MCF 10A (cell line): ENCODE data around the gene HOXA3. TPM values are rescaled to one million over a fixed set of nuclear protein-coding genes. Genes with fewer than 3 reads are reported as not detected.

Experiments
- BruUV-seq: library from RNA; stranded (reverse); fragments of 400-500 nt; replicated peaks from 2 replicates; lab custom pipeline; 2021; lab: Mats Ljungman, UMichigan
- CTCF ChIA-PET: fragments of 300-600 bp; sonication (Branson Sonifier 250); formaldehyde crosslinking; extraction: SDS; loops from one replicate; lab custom pipeline; 2021; ENCODE audit warnings: antibody characterized with exemption, inconsistent platforms; lab: Yijun Ruan, JAX
- POLR2A ChIA-PET: fragments of 300-600, 350-650 bp; sonication (Branson Sonifier 250); formaldehyde crosslinking; extraction: SDS; loops from one replicate; lab custom pipeline; 2020; ENCODE audit warnings: antibody characterized with exemption, inconsistent platforms; lab: Yijun Ruan, JAX
- DNase-seq: peaks from one replicate; pipeline ENCODE4 v3.0.0-alpha.2; 2018; ENCODE audit not compliant: unreplicated experiment
- H3K27ac Mint-ChIP-seq: one replicate; pipeline ENCODE4 v1.8.0; 2022; ENCODE audit warnings: mild to moderate bottlenecking, low read depth, mixed read lengths; ENCODE audit not compliant: unreplicated experiment
- H3K27me3 Mint-ChIP-seq: one replicate; pipeline ENCODE4 v1.8.0; 2022; ENCODE audit warnings: mixed read lengths; ENCODE audit not compliant: insufficient read depth, unreplicated experiment
- H3K36me3 Mint-ChIP-seq: one replicate; pipeline ENCODE4 v1.8.0; 2022; ENCODE audit warnings: mild to moderate bottlenecking, moderate library complexity, mixed read lengths; ENCODE audit not compliant: insufficient read depth, unreplicated experiment
- H3K4me1 Mint-ChIP-seq: one replicate; pipeline ENCODE4 v1.8.0; 2022; ENCODE audit warnings: mixed read lengths; ENCODE audit not compliant: insufficient read depth, unreplicated experiment
- H3K4me3 Mint-ChIP-seq: one replicate; pipeline ENCODE4 v1.8.0; 2022; ENCODE audit warnings: mild to moderate bottlenecking, moderate library complexity, mixed read lengths; ENCODE audit not compliant: unreplicated experiment
- H3K9me3 Mint-ChIP-seq: one replicate; pipeline ENCODE4 v1.8.0; 2022; ENCODE audit warnings: mixed read lengths; ENCODE audit not compliant: unreplicated experiment
- CTCF ChIP-seq: fragments of 200-600 bp; IDR thresholded peaks from one replicate; pipeline ENCODE4 v1.8.0; 2022; ENCODE audit warnings: antibody characterized with exemption, mild to moderate bottlenecking; ENCODE audit not compliant: unreplicated experiment
- intact Hi-C: fragments of 100-400 bp; cut with micrococcal nuclease; formaldehyde crosslinking; loops from 2 replicates; pipeline ENCODE4 v1.14.1; 2022
- total RNA-seq: library from RNA; stranded (reverse); gene quantifications from 2 replicates; pipeline ENCODE4 v1.2.3, GENCODE V29; 2022

Gene HOXA3
- total RNA-seq, 1 experiment from 2014 or later, result 8.2 TPM

GRCh38 chr7:27104341-27105058 is 47.9 kb downstream of the HOXA3 start:
- TF ChIP-seq CTCF, result no peak
- no TSS peak for BruUV-seq
- ChIA-PET CTCF (interaction anchor here (0.7 to 3.1 kb wide), 12 partner anchors 7 to 614 kb away, joined by 3 to 19 read pairs (median 4); partner anchors contain the start of gene HOXA5), POLR2A (interaction anchor here (0.7 to 7.6 kb wide), 8 partner anchors 7 to 248 kb away, joined by 3 to 238 read pairs (median 31); partner anchors contain the start of genes HOXA1, HOXA5 and SKAP2)
- Mint-ChIP-seq H3K9me3 (no peaks in the 10 kb centered on the region), H3K4me3 (no peak overlapping the region), H3K36me3 (peaks cover 62% of the 10 kb centered on the region), H3K4me1 (peaks cover 50% of the 10 kb centered on the region), H3K27me3 (no peaks in the 10 kb centered on the region), H3K27ac (peak overlapping the region; percentile 99)
- intact Hi-C loops, result no loop called here
- no peak for DNase-seq

- H3K4me3 Mint-ChIP-seq, result peak overlapping the region; percentile 83
- peaks cover 67% of the 10 kb centered on the region for H3K36me3 Mint-ChIP-seq
- intact Hi-C loops, result no loop called here
- BruUV-seq, result no TSS peak
- no peaks in the 10 kb centered on the region for H3K27me3 Mint-ChIP-seq
- no peak for TF ChIP-seq CTCF
- ChIA-PET POLR2A (interaction anchor here (0.6 to 2.0 kb wide), 7 partner anchors 9 to 574 kb away, joined by 3 to 8 read pairs (median 4); no protein-coding TSS in a partner anchor), CTCF (interaction anchor here (3.1 kb wide), 1 partner anchor 249 kb away, joined by 16 read pairs; no protein-coding TSS in a partner anchor)
- H3K9me3 Mint-ChIP-seq, result no peaks in the 10 kb centered on the region
- H3K27ac Mint-ChIP-seq, result peak overlapping the region; percentile 99
- DNase-seq, result peak; percentile 53
- peaks cover 57% of the 10 kb centered on the region for H3K4me1 Mint-ChIP-seq
Measured at GRCh38 chr7:27103489-27104226, 48.7 kb downstream of the HOXA3 start.

GRCh38 chr7:27102581-27103442 is 49.6 kb downstream of the HOXA3 start, which contains the start of gene HOXA2:
TSS of gene HOXA2 (minus strand) at chr7:27102683. CDS start at chr7:27102500, 183 bp downstream.
- intact Hi-C loops, result no loop called here
- ChIA-PET CTCF (no interaction called here), POLR2A (interaction anchor here (0.7 to 12.8 kb wide), 7 partner anchors 10 to 575 kb away, joined by 3 to 663 read pairs (median 4); no protein-coding TSS in a partner anchor)
- H3K4me3 Mint-ChIP-seq, result peak within 1 kb of the TSS; percentile 83
- H3K27ac Mint-ChIP-seq, result peak within 1 kb of the TSS; percentile 99
- peaks cover 64% of the 10 kb centered on the region for H3K4me1 Mint-ChIP-seq
- no peaks in the 10 kb centered on the region for H3K27me3 Mint-ChIP-seq
- no peaks in the 10 kb centered on the region for H3K9me3 Mint-ChIP-seq
- TF ChIP-seq CTCF, result no peak
- H3K36me3 Mint-ChIP-seq, result peaks cover 61% of the 10 kb centered on the region
- DNase-seq, result peak; percentile 61
- BruUV-seq, result no TSS peak
